Measurements from ENCODE around the gene ARSB. TPM values are rescaled to one million over a fixed set of nuclear protein-coding genes. Genes with fewer than 3 reads are reported as not detected.

The ARSB gene
- total RNA-seq, 1 experiment from 2014 or later = 18.1 TPM

DNA sequence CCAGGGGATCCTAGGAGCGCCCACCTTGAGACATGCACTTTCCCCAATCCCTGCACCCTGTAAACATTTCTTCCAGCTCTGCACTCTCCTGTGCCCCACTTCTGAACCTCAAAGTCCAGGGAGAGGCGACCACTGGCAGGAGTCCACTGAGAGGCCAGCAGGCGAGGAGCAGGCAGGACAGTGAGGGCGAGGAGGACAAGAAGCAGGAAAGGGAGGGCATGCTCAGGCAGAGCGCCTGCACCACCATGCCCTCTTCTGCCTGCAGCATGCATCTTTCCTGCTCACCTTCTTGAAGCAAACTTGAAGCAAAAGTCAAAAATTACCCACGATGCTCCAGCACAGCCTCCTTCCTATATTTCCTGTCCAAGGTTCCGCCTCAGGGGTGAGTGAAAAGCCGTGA is 10.1 kb downstream of the ARSB start:
- Histone ChIP-seq H3K27ac (ENCODE audit: low read length) (no peak overlapping the region), H3K27me3 (ENCODE audit: control insufficient read depth, insufficient read depth, low read length) (no peaks in the 10 kb centered on the region), H3K36me3 (ENCODE audit: control insufficient read depth, insufficient read depth, low read length) (no peaks in the 10 kb centered on the region), H3K4me1 (ENCODE audit: control insufficient read depth, insufficient read depth, low read length) (no peaks in the 10 kb centered on the region), H3K4me3 (ENCODE audit: low read depth in 2 of 2, low read length in 2 of 2) (no peak overlapping the region), H3K9me3 (ENCODE audit: control insufficient read depth, insufficient read depth, low read depth, low read length) (no peaks in the 10 kb centered on the region)
- intact Hi-C loops (cut with micrococcal nuclease; ENCODE audit: unreplicated experiment) = no loop called here
- TF ChIP-seq, protein P1, sequence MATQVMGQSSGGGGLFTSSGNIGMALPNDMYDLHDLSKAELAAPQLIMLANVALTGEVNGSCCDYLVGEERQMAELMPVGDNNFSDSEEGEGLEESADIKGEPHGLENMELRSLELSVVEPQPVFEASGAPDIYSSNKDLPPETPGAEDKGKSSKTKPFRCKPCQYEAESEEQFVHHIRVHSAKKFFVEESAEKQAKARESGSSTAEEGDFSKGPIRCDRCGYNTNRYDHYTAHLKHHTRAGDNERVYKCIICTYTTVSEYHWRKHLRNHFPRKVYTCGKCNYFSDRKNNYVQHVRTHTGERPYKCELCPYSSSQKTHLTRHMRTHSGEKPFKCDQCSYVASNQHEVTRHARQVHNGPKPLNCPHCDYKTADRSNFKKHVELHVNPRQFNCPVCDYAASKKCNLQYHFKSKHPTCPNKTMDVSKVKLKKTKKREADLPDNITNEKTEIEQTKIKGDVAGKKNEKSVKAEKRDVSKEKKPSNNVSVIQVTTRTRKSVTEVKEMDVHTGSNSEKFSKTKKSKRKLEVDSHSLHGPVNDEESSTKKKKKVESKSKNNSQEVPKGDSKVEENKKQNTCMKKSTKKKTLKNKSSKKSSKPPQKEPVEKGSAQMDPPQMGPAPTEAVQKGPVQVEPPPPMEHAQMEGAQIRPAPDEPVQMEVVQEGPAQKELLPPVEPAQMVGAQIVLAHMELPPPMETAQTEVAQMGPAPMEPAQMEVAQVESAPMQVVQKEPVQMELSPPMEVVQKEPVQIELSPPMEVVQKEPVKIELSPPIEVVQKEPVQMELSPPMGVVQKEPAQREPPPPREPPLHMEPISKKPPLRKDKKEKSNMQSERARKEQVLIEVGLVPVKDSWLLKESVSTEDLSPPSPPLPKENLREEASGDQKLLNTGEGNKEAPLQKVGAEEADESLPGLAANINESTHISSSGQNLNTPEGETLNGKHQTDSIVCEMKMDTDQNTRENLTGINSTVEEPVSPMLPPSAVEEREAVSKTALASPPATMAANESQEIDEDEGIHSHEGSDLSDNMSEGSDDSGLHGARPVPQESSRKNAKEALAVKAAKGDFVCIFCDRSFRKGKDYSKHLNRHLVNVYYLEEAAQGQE (IDR thresholded peaks at IDR 0.05; ENCODE audit: insufficient read depth in 1 of 2, low read depth in 2 of 2, low read length in 1 of 2) = no peak
- TF ChIP-seq, protein P2, sequence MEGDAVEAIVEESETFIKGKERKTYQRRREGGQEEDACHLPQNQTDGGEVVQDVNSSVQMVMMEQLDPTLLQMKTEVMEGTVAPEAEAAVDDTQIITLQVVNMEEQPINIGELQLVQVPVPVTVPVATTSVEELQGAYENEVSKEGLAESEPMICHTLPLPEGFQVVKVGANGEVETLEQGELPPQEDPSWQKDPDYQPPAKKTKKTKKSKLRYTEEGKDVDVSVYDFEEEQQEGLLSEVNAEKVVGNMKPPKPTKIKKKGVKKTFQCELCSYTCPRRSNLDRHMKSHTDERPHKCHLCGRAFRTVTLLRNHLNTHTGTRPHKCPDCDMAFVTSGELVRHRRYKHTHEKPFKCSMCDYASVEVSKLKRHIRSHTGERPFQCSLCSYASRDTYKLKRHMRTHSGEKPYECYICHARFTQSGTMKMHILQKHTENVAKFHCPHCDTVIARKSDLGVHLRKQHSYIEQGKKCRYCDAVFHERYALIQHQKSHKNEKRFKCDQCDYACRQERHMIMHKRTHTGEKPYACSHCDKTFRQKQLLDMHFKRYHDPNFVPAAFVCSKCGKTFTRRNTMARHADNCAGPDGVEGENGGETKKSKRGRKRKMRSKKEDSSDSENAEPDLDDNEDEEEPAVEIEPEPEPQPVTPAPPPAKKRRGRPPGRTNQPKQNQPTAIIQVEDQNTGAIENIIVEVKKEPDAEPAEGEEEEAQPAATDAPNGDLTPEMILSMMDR (IDR thresholded peaks at IDR 0.05) = no peak
- TF ChIP-seq SIN3A (IDR thresholded peaks at IDR 0.05; ENCODE audit: borderline replicate concordance, insufficient read depth, low read depth, low read length) = no peak
- no peak for TF ChIP-seq TCF7L2 (IDR thresholded peaks at IDR 0.05; ENCODE audit: low read depth, low read length)
- BruUV-seq (replicated peaks) = no TSS peak
- DNase-seq (ENCODE audit: low read depth, low spot score) (no peak), ATAC-seq (no peak)
- ChIA-PET CTCF (no interaction called here), POLR2A (interaction anchor here (0.6 kb wide), 1 partner anchor 47 kb away, joined by 3 read pairs; no protein-coding TSS in a partner anchor)
- in situ Hi-C loops (cut with HindIII; ENCODE audit: low pct_unique_long_range_greater_than_20kb, low sequenced_read_pairs) = no loop called here

DNA sequence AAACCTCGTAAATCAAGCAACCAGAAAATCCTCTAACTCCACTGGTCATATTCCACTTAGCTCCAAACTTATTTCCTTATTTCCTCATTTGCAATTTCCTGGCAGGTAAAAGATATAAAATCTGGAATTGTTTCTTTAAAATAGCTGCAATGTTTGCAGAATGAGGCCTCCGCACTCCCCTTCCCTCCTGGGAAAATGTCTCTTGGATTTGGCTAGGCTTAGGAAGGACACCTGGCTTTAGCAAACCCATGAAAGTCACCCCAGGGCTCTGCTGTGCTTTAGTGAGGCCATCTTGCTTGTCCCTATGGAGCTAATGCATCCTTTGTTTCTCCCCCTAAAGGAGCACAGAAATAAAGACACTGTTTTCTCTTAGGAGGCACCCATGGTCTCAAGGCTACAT is 10.5 kb downstream of the ARSB start:
- Histone ChIP-seq H3K4me1 (ENCODE audit: control insufficient read depth, insufficient read depth, low read length) (no peaks in the 10 kb centered on the region), H3K27ac (ENCODE audit: low read length) (no peak overlapping the region), H3K9me3 (ENCODE audit: control insufficient read depth, insufficient read depth, low read depth, low read length) (no peaks in the 10 kb centered on the region), H3K4me3 (ENCODE audit: low read depth in 2 of 2, low read length in 2 of 2) (no peak overlapping the region), H3K27me3 (ENCODE audit: control insufficient read depth, insufficient read depth, low read length) (no peaks in the 10 kb centered on the region), H3K36me3 (ENCODE audit: control insufficient read depth, insufficient read depth, low read length) (no peaks in the 10 kb centered on the region)
- CTCF ChIA-PET = no interaction called here
- DNase-seq (ENCODE audit: low read depth, low spot score) (no peak), ATAC-seq (no peak)
- TF ChIP-seq POLR2AphosphoS5 (IDR thresholded peaks at IDR 0.05; ENCODE audit: low read depth, low read length) (no peak), TCF7L2 (IDR thresholded peaks at IDR 0.05; ENCODE audit: low read depth, low read length) (no peak), SIN3A (IDR thresholded peaks at IDR 0.05; ENCODE audit: borderline replicate concordance, insufficient read depth, low read depth, low read length) (no peak)
- TF ChIP-seq, protein P1 (IDR thresholded peaks at IDR 0.05; ENCODE audit: insufficient read depth in 1 of 2, low read depth in 2 of 2, low read length in 1 of 2) = no peak
- TF ChIP-seq, protein P2 (IDR thresholded peaks at IDR 0.05) = no peak
- POLR2A ChIA-PET = no interaction called here
- intact Hi-C loops (cut with micrococcal nuclease; ENCODE audit: unreplicated experiment) (no loop called here), in situ Hi-C loops (cut with HindIII; ENCODE audit: low pct_unique_long_range_greater_than_20kb, low sequenced_read_pairs) (no loop called here)
- BruUV-seq (replicated peaks) = no TSS peak
